ENCODE results near the gene TMC6.
"Not testable (repeated sequence)": the region's sequence is repeated elsewhere in the genome, so short reads cannot be mapped to it uniquely, and the experiment has no call there.

Gene TMC6

DNA sequence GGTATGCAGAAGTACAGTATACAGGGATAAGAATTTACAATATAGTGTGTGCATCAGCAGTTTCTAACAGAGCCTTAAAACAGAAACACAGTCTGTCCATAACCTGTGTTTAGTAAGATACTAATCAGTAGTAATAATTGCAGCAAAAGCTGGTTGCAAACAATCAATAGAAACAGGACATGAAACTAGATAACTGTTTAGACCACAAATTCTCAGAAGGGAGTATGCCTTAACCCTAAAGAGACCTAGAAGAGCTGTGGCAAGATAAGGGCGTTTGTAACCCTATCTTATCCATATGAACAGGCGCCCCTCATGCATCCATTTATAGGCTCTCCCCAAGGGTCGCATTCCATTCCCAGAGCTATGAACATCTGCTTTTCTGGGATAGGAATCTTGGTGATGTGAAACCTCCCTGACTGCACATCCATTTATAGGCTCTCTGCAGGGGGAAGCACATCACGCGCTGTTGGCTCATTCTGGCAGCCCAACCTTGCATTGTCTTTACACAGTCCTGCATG lies 46.1 kb downstream of the TMC6 start:
- DNase-seq (ENCODE audit: insufficient read length, low spot score); FAIRE-seq: not testable (repeated sequence)

GRCh38 chr17:78081551-78081950 lies 47.0 kb downstream of the TMC6 start:
- FAIRE-seq (no peak), DNase-seq (ENCODE audit: insufficient read length, low spot score) (no peak)

- FAIRE-seq (no peak), DNase-seq (ENCODE audit: insufficient read length, low spot score) (no peak)
Measured at GRCh38 chr17:78079253-78079652, 49.3 kb downstream of the TMC6 start.

DNA sequence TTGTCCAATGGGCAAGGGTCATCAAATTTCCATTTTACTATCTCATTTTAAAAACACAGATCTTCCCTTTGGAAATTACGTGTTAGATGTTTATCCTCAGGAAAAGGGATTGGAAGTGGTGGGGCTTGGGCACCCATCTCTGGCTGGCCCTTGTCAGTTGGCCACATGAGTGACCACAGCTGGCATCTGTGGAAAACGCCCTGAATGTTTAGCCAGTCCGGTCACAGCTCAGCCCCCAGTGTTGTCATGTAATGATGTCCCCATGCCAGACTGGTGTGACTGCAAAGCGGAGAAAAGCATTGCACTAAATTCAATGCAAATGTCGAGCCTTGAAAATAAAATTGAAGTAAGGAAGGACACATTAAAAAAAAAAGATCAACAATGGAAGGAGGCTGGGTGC lies 53.0 kb downstream of the TMC6 start:
- DNase-seq (ENCODE audit: insufficient read length, low spot score) (no peak), FAIRE-seq (no peak)

DNA sequence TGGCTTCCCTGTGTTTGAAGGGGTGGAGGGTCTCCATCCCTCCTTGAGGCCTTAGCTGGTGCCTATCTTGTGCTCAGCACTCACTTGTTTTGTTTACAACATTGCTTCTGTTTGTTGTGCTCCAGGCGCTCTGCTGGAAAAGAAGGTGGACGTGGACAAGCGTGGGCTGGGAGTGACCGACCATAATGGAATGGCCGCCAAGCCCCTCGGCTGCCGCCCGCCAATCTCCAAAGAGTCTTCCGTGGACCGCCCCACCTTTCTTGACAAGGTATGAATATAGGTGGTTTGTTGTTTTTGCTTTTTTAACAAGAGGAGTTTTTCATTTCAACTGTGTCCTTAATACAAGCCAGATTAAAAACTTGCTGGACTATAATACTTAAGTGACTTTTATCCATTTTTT lies 53.5 kb downstream of the TMC6 start:
- FAIRE-seq (no peak), DNase-seq (ENCODE audit: insufficient read length, low spot score) (no peak)

DNA sequence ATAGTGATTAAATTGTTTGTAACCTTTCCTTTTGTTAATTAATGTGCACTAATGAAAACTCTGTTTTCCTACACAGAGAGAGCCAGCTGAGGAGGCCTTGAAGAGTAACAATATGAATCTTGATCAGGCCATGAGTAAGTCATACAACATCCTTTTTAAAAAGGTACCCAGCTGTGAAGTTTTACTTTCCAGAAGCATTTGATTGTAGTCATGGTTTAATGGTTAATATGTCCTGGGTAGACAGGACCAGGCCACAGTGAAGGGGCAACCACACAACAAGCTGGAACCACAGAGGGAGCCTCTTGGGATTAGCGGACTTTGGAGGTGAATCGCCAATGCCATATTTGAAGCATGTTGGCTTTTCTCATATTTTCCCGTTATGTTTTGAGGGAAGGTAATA lies 55.6 kb downstream of the TMC6 start:
- FAIRE-seq, result no peak
- DNase-seq (ENCODE audit: insufficient read length, low spot score), result no peak

DNA sequence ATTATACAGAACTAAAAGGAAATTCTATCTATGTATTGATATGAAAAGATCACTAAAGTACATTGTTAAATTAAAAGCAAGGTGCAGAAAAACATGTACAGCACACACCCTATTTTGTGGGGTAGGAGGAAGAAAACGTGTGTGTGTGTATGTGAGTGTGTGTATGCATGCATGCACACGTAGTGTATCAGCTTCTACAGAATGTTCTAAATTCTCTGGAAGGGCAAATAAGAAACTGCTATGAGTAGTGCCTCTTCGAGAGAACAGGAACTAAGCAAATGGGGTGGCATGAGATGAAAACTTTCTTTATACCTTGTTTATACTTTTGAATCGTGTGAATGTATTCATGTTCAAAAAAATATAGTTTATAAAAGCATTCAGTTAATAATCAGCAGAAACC lies 58.9 kb downstream of the TMC6 start:
- DNase-seq (ENCODE audit: insufficient read length, low spot score) (no peak), FAIRE-seq (no peak)

GRCh38 chr17:78066976-78067375 lies 61.6 kb downstream of the TMC6 start:
- not testable (repeated sequence) for FAIRE-seq; DNase-seq (ENCODE audit: insufficient read length, low spot score)

DNA sequence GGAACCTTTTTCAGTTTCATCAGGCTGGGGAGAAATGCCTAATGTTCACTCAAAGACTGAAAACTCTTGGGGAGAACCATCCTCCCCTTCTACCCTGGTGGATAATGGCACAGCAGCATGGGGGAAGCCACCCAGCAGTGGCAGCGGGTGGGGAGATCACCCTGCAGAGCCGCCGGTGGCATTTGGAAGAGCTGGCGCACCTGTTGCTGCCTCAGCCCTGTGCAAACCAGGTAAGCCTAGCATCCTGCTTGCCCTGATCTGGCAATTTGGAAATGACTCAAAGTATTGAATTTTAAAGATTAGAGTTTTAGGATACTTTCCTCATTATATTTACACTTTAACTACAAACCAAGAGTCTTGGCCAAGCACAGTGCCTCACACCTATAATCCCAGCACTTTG lies 63.8 kb downstream of the TMC6 start:
- DNase-seq (ENCODE audit: insufficient read length, low spot score) (no peak), FAIRE-seq (no peak)

DNA sequence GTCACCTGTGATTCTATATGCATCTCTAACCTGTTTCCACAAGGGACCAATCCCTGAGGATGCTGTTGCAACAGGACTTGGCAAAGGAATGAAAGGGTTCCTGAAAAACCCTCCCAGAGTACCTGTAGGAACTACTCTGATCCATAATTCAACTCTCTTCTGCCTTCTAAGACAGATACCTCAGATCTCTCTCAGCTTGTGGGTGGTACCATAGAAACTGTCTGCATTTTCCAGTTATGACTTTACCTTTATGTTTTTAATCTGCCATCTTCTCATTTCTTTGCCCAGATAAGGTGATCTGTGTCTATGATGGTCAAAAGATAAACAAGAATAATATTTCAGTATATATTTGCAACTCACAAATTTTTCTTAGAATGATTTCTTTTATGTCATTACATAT lies 65.1 kb downstream of the TMC6 start:
- DNase-seq (ENCODE audit: insufficient read length, low spot score) (no peak), FAIRE-seq (no peak)

DNA sequence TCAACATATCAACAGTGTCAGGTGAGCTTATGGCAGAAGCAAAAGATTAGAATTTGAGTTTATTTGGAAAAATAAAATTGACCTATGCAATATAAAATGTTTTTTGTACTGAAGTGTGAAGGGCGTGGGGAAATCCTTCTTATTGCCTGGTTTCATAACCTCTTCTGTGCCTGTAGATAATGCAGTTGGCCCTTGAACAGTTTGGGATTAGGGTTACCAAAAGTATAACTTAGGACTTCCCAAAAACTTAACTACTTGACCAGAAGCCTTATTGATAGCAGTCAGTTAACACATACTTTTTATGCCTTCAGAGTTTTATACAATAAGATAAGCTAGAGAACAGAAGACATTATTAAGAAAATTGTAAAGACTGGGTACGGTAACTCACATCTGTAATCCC lies 66.0 kb downstream of the TMC6 start:
- peak; percentile 8 for FAIRE-seq

More for the DNA sequence above, 66.0 kb downstream of the TMC6 start:
- no peak for DNase-seq (ENCODE audit: insufficient read length, low spot score)
